Measurements from ENCODE around the gene PLEKHJ1. TPM values are rescaled to one million over a fixed set of nuclear protein-coding genes. Genes with fewer than 3 reads are reported as not detected.
A peak's percentile ranks its signal among the peaks of the same experiment; 100 is the strongest.

The PLEKHJ1 gene
- total RNA-seq, 2 donors from 2014 or later, result 47.5 to 89.0 TPM

- intact Hi-C loops (cut with DNase I), result no loop called here
- Histone ChIP-seq H3K4me3 (no peak overlapping the region), H3K9me3 (no peaks in the 10 kb centered on the region), H3K27me3 (no peaks in the 10 kb centered on the region), H3K36me3 (replicated peaks in 1 of 2; ENCODE audit: insufficient read depth in 1 of 2, low read depth in 2 of 2) (peaks cover 8 to 15% of the 10 kb centered on the region in 2 donors), H3K4me1 (peaks cover 27% of the 10 kb centered on the region), H3K27ac (peak overlapping the region in 2 of 4 donors; percentile 3 to 38)
- TF ChIP-seq POLR2A (IDR thresholded peaks at IDR 0.05), result no peak
- TF ChIP-seq, protein P1, sequence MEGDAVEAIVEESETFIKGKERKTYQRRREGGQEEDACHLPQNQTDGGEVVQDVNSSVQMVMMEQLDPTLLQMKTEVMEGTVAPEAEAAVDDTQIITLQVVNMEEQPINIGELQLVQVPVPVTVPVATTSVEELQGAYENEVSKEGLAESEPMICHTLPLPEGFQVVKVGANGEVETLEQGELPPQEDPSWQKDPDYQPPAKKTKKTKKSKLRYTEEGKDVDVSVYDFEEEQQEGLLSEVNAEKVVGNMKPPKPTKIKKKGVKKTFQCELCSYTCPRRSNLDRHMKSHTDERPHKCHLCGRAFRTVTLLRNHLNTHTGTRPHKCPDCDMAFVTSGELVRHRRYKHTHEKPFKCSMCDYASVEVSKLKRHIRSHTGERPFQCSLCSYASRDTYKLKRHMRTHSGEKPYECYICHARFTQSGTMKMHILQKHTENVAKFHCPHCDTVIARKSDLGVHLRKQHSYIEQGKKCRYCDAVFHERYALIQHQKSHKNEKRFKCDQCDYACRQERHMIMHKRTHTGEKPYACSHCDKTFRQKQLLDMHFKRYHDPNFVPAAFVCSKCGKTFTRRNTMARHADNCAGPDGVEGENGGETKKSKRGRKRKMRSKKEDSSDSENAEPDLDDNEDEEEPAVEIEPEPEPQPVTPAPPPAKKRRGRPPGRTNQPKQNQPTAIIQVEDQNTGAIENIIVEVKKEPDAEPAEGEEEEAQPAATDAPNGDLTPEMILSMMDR (IDR thresholded peaks at IDR 0.05), result no peak
- no peak for DNase-seq
- WGBS, 2 donors, result 60 to 71% methylated on average over 2 to 12 of the region's 12 CpGs
- ATAC-seq, result no peak
Observed at GRCh38 chr19:2230807-2231533, 5.2 kb downstream of the PLEKHJ1 start.

- Histone ChIP-seq H3K36me3 (replicated peaks in 1 of 2; ENCODE audit: insufficient read depth in 1 of 2, low read depth in 2 of 2) (peaks cover 8 to 18% of the 10 kb centered on the region in 2 donors), H3K4me3 (no peak overlapping the region), H3K4me1 (peaks cover 28% of the 10 kb centered on the region), H3K9me3 (no peaks in the 10 kb centered on the region), H3K27ac (no peak overlapping the region), H3K27me3 (no peaks in the 10 kb centered on the region)
- DNase-seq (no peak), ATAC-seq (no peak)
- intact Hi-C loops (cut with DNase I), result no loop called here
- no peak for TF ChIP-seq POLR2A (IDR thresholded peaks at IDR 0.05)
- TF ChIP-seq, protein P1 (IDR thresholded peaks at IDR 0.05), result no peak
- 95% methylated on average over 28 to 43 of the region's 43 CpGs for WGBS, 2 donors
Observed at GRCh38 chr19:2230033-2230531, 6.0 kb downstream of the PLEKHJ1 start.

- DNase-seq (no peak), ATAC-seq (no peak)
- no peak for TF ChIP-seq POLR2A (IDR thresholded peaks at IDR 0.05)
- TF ChIP-seq, protein P1 (IDR thresholded peaks at IDR 0.05), result no peak
- no peaks in the 10 kb centered on the region for H3K27me3 ChIP-seq
- H3K4me1 ChIP-seq, result peaks cover 27% of the 10 kb centered on the region
- 89 to 97% methylated on average over 15 to 37 of the region's 45 CpGs for WGBS, 2 donors
- H3K27ac ChIP-seq, result no peak overlapping the region
- intact Hi-C loops (cut with DNase I), result loop anchor here (5.0 kb wide), 1 partner anchor 57 kb away; no protein-coding TSS in a partner anchor
- no peak overlapping the region for H3K4me3 ChIP-seq
- peaks cover 8 to 18% of the 10 kb centered on the region in 2 donors for H3K36me3 ChIP-seq (replicated peaks in 1 of 2; ENCODE audit: insufficient read depth in 1 of 2, low read depth in 2 of 2)
- no peaks in the 10 kb centered on the region for H3K9me3 ChIP-seq
Observed at GRCh38 chr19:2229103-2230032, 6.8 kb downstream of the PLEKHJ1 start.

DNA sequence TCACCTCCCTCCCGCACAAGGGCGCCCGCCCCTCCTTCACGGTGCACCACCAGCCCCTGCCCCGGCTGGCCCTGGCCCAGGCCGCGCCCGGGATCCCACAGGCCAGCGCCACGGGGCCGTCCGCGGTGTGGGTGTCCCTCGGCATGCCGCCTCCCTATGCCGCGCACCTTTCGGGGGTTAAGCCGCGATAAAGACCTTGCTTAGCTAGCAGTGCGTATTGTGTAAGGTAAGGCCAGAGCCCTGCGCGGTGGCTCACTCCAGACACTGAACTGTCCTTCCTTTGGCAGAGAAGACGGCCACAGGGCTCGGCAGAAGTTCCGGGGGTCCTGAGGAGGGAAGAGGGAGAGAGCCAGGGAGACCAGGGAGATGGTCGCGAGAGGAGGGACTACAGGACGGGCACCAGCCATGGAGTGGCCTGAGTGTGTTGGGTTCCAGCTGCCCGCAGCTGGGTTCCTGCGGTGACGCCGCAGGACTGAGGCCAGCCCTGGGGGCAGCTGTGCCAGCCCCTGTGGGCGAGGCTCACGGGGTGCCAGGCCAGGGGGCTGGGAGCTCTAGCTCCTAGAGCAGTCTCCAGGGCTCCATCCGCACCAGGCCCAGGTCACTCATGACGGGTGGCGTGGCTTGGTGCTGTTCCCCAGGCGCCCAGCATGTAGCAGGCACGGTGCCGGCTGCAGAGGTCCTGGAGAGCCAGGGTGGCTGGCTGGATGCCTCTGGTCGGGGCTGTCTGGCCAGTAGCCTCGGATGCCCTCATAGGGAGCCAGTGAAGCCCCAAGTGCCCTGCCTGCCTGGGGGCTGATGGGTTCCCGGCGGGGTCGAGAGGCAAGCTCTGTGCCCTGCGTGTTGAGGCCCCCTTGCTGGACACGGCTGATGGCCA is 7.7 kb downstream of the PLEKHJ1 start:
- no peak overlapping the region for H3K27ac ChIP-seq
- no peak for TF ChIP-seq POLR2A (IDR thresholded peaks at IDR 0.05)
- TF ChIP-seq, protein P1 (IDR thresholded peaks at IDR 0.05), result no peak
- H3K4me3 ChIP-seq, result no peak overlapping the region
- no peak for ATAC-seq
- H3K4me1 ChIP-seq, result peaks cover 18% of the 10 kb centered on the region
- DNase-seq, result no peak
- no peaks in the 10 kb centered on the region for H3K27me3 ChIP-seq
- no peaks in the 10 kb centered on the region for H3K9me3 ChIP-seq
- H3K36me3 ChIP-seq (replicated peaks in 1 of 2; ENCODE audit: insufficient read depth in 1 of 2, low read depth in 2 of 2), result peaks cover 8 to 22% of the 10 kb centered on the region in 2 donors
- intact Hi-C loops (cut with DNase I), result loop anchor here (5.0 kb wide), 1 partner anchor 56 kb away; no protein-coding TSS in a partner anchor
- WGBS, 2 donors, result 92 to 93% methylated on average over 19 to 44 of the region's 48 CpGs
